GM18526 (cell line): ENCODE results near the gene SCGB1D1.

Experiments
- POLR2A ChIP-seq: IDR thresholded peaks from 3 replicates; pipeline ENCODE4 v1.6.1; 2011; ENCODE audit not compliant: insufficient read length; ENCODE audit errors: extremely low read depth

The SCGB1D1 gene

GRCh38 chr11:62150887-62151736 is 38.9 kb upstream of the SCGB1D1 start:
- TF ChIP-seq POLR2A, result no peak

GRCh38 chr11:62151737-62152102 is 38.3 kb upstream of the SCGB1D1 start:
- TF ChIP-seq POLR2A, result no peak

DNA sequence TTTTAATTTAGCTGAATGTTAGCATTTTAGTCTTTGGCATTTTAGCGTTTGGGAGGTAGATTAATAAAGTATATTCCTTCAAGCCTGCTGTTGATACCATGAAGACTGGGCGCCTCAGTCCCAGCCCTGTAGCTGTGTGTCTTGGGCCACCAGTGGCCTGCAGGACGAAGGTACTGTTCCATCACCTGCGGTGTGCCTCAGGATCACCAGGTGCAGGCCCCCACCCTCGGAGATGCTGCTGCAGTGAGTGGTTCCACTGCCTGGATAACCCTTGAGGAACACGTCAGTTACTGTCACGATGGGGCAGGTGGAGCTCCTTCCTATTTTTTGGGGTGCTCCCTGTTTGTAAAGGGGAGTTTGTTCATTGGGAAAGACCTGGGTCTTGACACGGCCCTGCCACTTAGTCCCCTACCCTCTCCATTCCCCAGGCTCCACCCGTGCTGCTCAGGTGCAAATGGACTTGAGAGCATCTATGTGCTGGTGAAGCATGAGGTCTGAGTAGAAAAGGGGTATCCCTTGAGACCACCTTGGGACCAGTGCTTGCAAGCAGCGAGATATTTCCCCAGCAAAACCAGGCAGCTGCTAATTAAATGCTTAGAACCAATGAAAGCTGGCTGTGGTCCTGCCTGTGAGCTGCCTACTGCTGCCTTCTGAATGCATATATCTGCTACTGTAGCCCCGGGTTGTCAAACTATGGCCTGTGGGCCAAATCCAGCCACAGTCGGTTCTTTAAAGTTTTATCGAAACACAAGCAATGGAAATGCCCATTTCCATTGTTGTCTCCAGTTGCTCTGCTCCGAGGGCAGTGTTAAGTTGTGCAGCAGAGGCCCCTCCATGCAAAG is 37.5 kb upstream of the SCGB1D1 start:
- TF ChIP-seq POLR2A, result no peak

GRCh38 chr11:62153087-62153395 is 37.0 kb upstream of the SCGB1D1 start:
- no peak for TF ChIP-seq POLR2A

- TF ChIP-seq POLR2A, result no peak
These were observed 36.4 kb upstream of the SCGB1D1 start for GRCh38 chr11:62153617-62154016.

GRCh38 chr11:62157603-62158002 is 32.4 kb upstream of the SCGB1D1 start:
- no peak for TF ChIP-seq POLR2A

- TF ChIP-seq POLR2A, result no peak
These were observed 23.6 kb upstream of the SCGB1D1 start for GRCh38 chr11:62166371-62166770.

GRCh38 chr11:62169448-62169847 is 20.6 kb upstream of the SCGB1D1 start:
- no peak for TF ChIP-seq POLR2A

- no peak for TF ChIP-seq POLR2A
These were observed 20.1 kb upstream of the SCGB1D1 start for GRCh38 chr11:62169935-62170334.

- no peak for TF ChIP-seq POLR2A
These were observed 18.7 kb upstream of the SCGB1D1 start for GRCh38 chr11:62171261-62171723.

DNA sequence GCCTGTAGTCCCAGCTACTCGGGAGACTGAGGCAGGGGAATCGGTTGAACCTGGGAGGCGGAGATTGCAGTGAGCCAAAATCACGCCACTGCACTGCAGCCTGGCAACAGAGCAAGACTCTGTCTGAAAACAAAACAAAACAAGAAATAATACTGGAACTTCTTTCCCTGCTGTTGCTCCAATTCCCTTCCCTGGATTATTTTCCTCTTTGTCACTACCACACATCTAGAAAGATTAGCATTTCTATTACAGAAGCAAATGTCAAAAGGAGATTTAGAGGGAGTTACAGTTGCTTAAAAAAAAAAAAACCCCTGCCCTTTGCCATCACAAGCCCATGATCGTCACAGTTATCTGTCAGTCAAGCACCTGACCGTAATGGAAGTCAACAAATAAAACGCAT is 17.7 kb upstream of the SCGB1D1 start:
- no peak for TF ChIP-seq POLR2A

DNA sequence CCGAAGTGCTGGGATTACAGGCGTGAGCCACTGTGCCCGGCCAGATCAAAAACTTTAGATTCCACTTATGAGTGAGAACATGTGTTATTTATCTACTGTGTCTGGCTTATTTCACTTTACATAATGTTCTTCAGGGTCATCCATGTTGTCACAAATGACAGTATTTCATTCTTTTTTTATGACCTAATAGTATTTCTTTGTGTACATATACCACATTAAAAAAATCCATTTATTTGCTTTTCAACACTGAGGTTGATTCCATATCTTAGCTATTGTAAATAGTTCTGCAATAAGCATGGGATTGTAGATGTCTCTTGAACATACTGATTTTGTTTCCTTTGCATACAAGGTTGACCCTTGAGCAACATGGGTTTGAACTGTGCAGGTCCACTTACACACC is 13.2 kb upstream of the SCGB1D1 start:
- TF ChIP-seq POLR2A, result no peak

GRCh38 chr11:62179995-62180394 is 10.0 kb upstream of the SCGB1D1 start:
- TF ChIP-seq POLR2A, result no peak

DNA sequence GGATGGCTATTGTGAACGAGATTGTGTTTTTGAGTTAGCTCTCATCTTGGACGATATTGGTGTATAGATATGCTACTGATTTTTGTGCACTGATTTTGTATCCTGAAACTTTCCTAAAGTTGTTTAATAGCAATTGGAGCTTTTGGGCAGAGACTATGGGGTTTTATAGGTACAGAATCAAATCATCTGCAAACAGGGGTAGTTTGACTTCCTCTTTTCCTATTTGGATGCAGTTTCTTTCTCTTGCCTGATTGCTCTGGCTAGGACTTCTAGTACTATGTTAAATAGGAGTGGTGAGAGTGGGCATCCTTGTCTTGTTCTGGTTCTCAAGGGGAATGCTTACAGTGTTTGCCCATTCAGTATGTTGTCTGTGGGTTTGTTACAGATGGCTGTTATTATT is 8.9 kb upstream of the SCGB1D1 start:
- no peak for TF ChIP-seq POLR2A

DNA sequence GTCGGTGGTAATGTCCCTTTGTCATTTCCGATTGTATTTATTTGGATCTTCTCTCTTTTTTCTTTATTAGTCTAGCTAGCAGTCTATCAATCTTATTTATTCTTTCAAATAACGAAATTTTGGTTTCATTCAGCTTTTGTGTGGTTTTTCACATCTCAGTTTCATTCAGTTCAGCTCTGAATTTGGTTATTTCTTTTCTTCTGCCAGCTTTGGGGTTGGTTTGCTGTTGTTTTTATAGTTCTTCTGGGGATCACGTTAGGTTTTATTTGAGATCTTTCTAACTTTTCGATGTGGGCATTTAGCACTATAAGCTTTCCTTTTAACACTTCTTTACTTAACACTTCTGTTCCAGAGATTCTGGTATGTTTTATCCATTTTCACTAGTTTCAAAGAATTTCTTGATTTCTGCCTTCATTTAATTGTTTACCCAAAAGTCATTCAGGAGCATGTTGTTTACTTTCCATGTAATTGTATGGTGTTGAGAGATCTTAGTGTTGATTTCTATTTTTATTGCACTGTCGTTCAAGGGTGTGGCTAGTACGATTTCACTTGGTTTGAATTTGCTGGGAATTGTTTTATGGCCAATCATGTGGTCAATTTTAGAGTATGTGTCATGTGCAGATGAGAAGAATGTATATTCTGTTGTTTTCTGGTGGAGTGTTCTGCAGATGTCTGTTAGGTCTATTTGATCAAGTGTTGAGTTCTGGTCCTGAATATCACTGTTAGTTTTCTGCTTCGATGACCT is 7.7 kb upstream of the SCGB1D1 start:
- TF ChIP-seq POLR2A, result no peak

- TF ChIP-seq POLR2A, result no peak
These were observed 3.8 kb upstream of the SCGB1D1 start for GRCh38 chr11:62186195-62186594.
